Measurements from ENCODE around the gene HMX3. TPM values are rescaled to one million over a fixed set of nuclear protein-coding genes. Genes with fewer than 3 reads are reported as not detected.

HMX3 gene
- total RNA-seq, 1 experiment from 2014 or later = not detected

DNA sequence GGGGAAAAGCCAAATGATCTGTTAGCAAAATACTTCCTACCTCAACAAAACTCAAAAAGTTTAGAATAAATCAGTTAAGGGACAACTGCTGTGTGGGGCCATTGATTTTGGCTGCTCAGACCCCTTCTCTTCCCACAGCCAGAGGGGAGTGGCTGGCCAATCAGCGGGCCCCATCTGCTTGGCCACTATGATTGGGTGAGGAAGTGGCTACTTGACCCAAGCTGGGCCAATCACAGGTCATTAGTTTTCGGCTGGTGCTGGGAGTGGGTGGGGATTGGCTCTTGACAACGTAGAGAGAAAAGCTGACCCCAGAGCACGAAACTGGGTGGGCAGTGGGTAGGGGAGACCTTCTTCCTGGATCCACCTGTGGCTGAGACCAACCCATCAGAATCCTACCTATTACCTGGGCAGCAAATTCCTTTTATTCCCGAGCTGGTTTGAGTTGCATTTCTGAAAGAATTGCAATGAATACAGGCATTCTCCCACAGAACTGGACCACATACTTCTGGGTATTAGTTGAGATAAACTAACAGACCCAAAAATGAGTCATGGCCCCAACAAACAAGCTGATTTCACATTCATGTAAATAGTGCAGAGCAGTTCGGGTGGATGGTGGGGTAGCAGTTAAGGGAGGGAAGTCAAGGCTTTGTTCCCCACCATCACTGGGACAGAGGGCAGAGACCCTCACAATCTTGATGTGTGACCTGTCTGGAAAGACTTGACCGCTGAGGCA lies 35.6 kb upstream of the HMX3 start:
- H3K27me3 ChIP-seq (ENCODE audit: insufficient read depth, low read length) = no peaks in the 10 kb centered on the region
- H4K20me1 ChIP-seq (ENCODE audit: control insufficient read depth, insufficient read depth, insufficient read length) = peaks cover 2% of the 10 kb centered on the region
- H3K9ac ChIP-seq (ENCODE audit: extremely low read depth, insufficient read length, low read length) = no peak overlapping the region
- no peak overlapping the region for H2BK12ac ChIP-seq (ENCODE audit: insufficient read length, low read depth, low read length)
- H2AFZ ChIP-seq (ENCODE audit: low read length) = no peak overlapping the region
- no peak overlapping the region for H2BK20ac ChIP-seq (ENCODE audit: low read depth, low read length, poor library complexity, severe bottlenecking)
- Mint-ChIP-seq H3K4me3 (no peak overlapping the region), H3K4me1 (peaks cover 21 to 22% of the 10 kb centered on the region in 2 experiments), H3K27me3 (ENCODE audit: low read depth) (peaks cover 20% of the 10 kb centered on the region), H3K36me3 (ENCODE audit: insufficient read depth in 1 of 3, low read depth in 3 of 3) (no peaks in the 10 kb centered on the region; a peak in 1 of 7 replicates), H3K9me3 (no peaks in the 10 kb centered on the region), H3K27ac (no peak overlapping the region)
- H2BK120ac ChIP-seq (ENCODE audit: low read depth, low read length, poor library complexity, severe bottlenecking) = no peak overlapping the region
- H3K79me1 ChIP-seq (ENCODE audit: insufficient read depth, low read depth, low read length, poor library complexity, severe bottlenecking) = no peaks in the 10 kb centered on the region
- WGBS (ENCODE audit: extremely low coverage, insufficient read length, low lambda C conversion rate) = no CpG with 5 or more reads among the region's 7 CpGs
- H3K9me3 ChIP-seq (ENCODE audit: control insufficient read depth, low read depth, low read length) = no peaks in the 10 kb centered on the region
- no peak overlapping the region for H3K27ac ChIP-seq (ENCODE audit: insufficient read length, low read depth, low read length)
- DNase-seq = peak; percentile 50
- no peak overlapping the region for H2BK5ac ChIP-seq (ENCODE audit: insufficient read length, low read length)
- H4K5ac ChIP-seq (ENCODE audit: insufficient read length, low read depth, low read length) = no peak overlapping the region
- no peak overlapping the region for H3T11ph ChIP-seq (ENCODE audit: low read length)
- H2BK15ac ChIP-seq (ENCODE audit: low read depth, low read length) = no peak overlapping the region
- no peaks in the 10 kb centered on the region for H3K79me2 ChIP-seq (ENCODE audit: insufficient read depth, low read length)
- no peaks in the 10 kb centered on the region for H3K23me2 ChIP-seq (ENCODE audit: insufficient read length, low read depth, low read length, poor library complexity, severe bottlenecking)
- H4K91ac ChIP-seq (ENCODE audit: insufficient read length, low read depth, low read length) = no peak overlapping the region
- TF ChIP-seq, protein P1, sequence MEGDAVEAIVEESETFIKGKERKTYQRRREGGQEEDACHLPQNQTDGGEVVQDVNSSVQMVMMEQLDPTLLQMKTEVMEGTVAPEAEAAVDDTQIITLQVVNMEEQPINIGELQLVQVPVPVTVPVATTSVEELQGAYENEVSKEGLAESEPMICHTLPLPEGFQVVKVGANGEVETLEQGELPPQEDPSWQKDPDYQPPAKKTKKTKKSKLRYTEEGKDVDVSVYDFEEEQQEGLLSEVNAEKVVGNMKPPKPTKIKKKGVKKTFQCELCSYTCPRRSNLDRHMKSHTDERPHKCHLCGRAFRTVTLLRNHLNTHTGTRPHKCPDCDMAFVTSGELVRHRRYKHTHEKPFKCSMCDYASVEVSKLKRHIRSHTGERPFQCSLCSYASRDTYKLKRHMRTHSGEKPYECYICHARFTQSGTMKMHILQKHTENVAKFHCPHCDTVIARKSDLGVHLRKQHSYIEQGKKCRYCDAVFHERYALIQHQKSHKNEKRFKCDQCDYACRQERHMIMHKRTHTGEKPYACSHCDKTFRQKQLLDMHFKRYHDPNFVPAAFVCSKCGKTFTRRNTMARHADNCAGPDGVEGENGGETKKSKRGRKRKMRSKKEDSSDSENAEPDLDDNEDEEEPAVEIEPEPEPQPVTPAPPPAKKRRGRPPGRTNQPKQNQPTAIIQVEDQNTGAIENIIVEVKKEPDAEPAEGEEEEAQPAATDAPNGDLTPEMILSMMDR (conservative IDR thresholded peaks at IDR 0.05) = no peak
- H3K4ac ChIP-seq (ENCODE audit: low read depth, low read length) = no peak overlapping the region
- no peak overlapping the region for H2AK5ac ChIP-seq (ENCODE audit: insufficient read length, low read length)
- no peak overlapping the region for H3K23ac ChIP-seq (ENCODE audit: insufficient read length, low read depth, low read length)
- no peak overlapping the region for H3K18ac ChIP-seq (ENCODE audit: insufficient read length, low read depth, low read length)
- H3K4me1 ChIP-seq (ENCODE audit: insufficient read depth, low read length) = no peaks in the 10 kb centered on the region; the same call in 1 of the 2 replicates
- H3K4me2 ChIP-seq (ENCODE audit: insufficient read depth, insufficient read length, low read length) = no peak overlapping the region
- no peak overlapping the region for H3K56ac ChIP-seq (ENCODE audit: insufficient read length, low read depth, low read length)
- H4K8ac ChIP-seq (replicated peaks; ENCODE audit: insufficient read length, low read depth, low read length) = no peak overlapping the region
- no peak overlapping the region for H3K14ac ChIP-seq (ENCODE audit: insufficient read depth, low read length)
